GM23338 (cell line): Measurements from ENCODE around the gene SFMBT2. TPM values are rescaled to one million over a fixed set of nuclear protein-coding genes. Genes with fewer than 3 reads are reported as not detected.

Source experiments
- ATAC-seq: fragments of 200-7000 bp; cut with Tn5 transposase; 3 replicates; pipeline ENCODE4 v1.9.1; 2020
- DNase-seq: peaks from one replicate; pipeline ENCODE4 v3.0.0-alpha.2; 2015; ENCODE audit warnings: low spot score
- H2AFZ ChIP-seq: fragments of 200-600 bp; sonication (generic); 2 replicates; pipeline ENCODE4 v1.8.0; 2016; ENCODE audit warnings: antibody characterized with exemption, mild to moderate bottlenecking, moderate library complexity
- H3F3A ChIP-seq: fragments of 200-600 bp; sonication (generic); replicated peaks from 2 replicates; pipeline ENCODE4 v1.8.0; 2017; ENCODE audit warnings: antibody characterized with exemption, mixed run types, low read depth
- H3K27ac ChIP-seq: fragments of 200-600 bp; sonication (generic); 2 replicates; pipeline ENCODE4 v1.6.1; 2016; ENCODE audit warnings: low read depth
- H3K27me3 ChIP-seq: fragments of 200-600 bp; sonication (generic); 2 replicates; pipeline ENCODE4 v1.8.0; 2016; ENCODE audit warnings: mild to moderate bottlenecking, mixed run types, moderate library complexity; ENCODE audit not compliant: insufficient read depth
- H3K36me3 ChIP-seq: fragments of 200-600 bp; sonication (generic); 2 replicates; pipeline ENCODE4 v1.8.0; 2016; ENCODE audit warnings: mild to moderate bottlenecking; ENCODE audit not compliant: insufficient read depth
- H3K4me1 ChIP-seq: fragments of 200-600 bp; sonication (generic); 2 replicates; pipeline ENCODE4 v1.8.0; 2016; ENCODE audit warnings: mild to moderate bottlenecking, moderate library complexity; ENCODE audit not compliant: insufficient read depth
- H3K4me2 ChIP-seq: fragments of 200-600 bp; sonication (generic); 2 replicates; pipeline ENCODE4 v1.7.1; 2017; ENCODE audit warnings: mixed run types
- H3K4me3 ChIP-seq: fragments of 200-600 bp; sonication (generic); 2 replicates; pipeline ENCODE4 v1.6.1; 2016; ENCODE audit warnings: mixed run types
- H3K79me2 ChIP-seq: fragments of 200-600 bp; sonication (generic); replicated peaks from 2 replicates; pipeline ENCODE4 v1.8.0; 2017; ENCODE audit warnings: mild to moderate bottlenecking; ENCODE audit not compliant: insufficient read depth
- H3K9me2 ChIP-seq: fragments of 200-600 bp; sonication (generic); 2 replicates; pipeline ENCODE4 v1.8.0; 2017; ENCODE audit not compliant: insufficient read depth
- H4K20me1 ChIP-seq: fragments of 200-600 bp; sonication (generic); replicated peaks from 2 replicates; pipeline ENCODE4 v1.8.0; 2017; ENCODE audit warnings: mild to moderate bottlenecking; ENCODE audit not compliant: insufficient read depth
- H3K27ac Mint-ChIP-seq: 2 replicates; pipeline ENCODE4 v1.8.0; 2020; ENCODE audit warnings: inconsistent platforms, mild to moderate bottlenecking, moderate library complexity, mixed read lengths
- H3K27me3 Mint-ChIP-seq: 3 replicates; pipeline ENCODE4 v1.8.0; 2022; ENCODE audit warnings: low read depth, mild to moderate bottlenecking, moderate library complexity, mixed read lengths, inconsistent platforms; ENCODE audit not compliant: insufficient read depth, poor library complexity
- H3K36me3 Mint-ChIP-seq: 3 replicates; pipeline ENCODE4 v1.8.0; 2021; ENCODE audit warnings: low read depth, mild to moderate bottlenecking, inconsistent platforms, moderate library complexity, mixed read lengths
- H3K4me1 Mint-ChIP-seq: 3 replicates; pipeline ENCODE4 v1.8.0; 2020; ENCODE audit warnings: mild to moderate bottlenecking, inconsistent platforms, mixed read lengths
- H3K4me3 Mint-ChIP-seq: 3 replicates; pipeline ENCODE4 v1.8.0; 2021; ENCODE audit warnings: moderate library complexity, mild to moderate bottlenecking, inconsistent platforms, mixed read lengths
- H3K9me3 Mint-ChIP-seq: 3 replicates; pipeline ENCODE4 v1.8.0; 2020; ENCODE audit warnings: moderate library complexity, mild to moderate bottlenecking, inconsistent platforms, mixed read lengths
- CREB1 ChIP-seq: fragments of 250-450 bp; sonication (Bioruptor Pico); IDR thresholded peaks from 2 replicates; pipeline ENCODE4 v1.5.0; 2020; ENCODE audit warnings: low read depth, mild to moderate bottlenecking, moderate library complexity
- CTCF ChIP-seq, 2 experiments: fragments of 200-600 bp in 1 of 2; sonication (generic) in 1 of 2; conservative IDR thresholded peaks; 2 replicates each; pipeline versions ENCODE4 v1.5.1 to v1.6.1; 2016 to 2017; ENCODE audit warnings: antibody characterized with exemption in 2 of 2, low read depth in 2 of 2, mild to moderate bottlenecking in 2 of 2, moderate library complexity in 1 of 2
- JUNB ChIP-seq: IDR thresholded peaks from one replicate; pipeline ENCODE4 v1.6.1; 2016; ENCODE audit warnings: antibody characterized with exemption; ENCODE audit not compliant: unreplicated experiment
- POLR2AphosphoS5 ChIP-seq: IDR thresholded peaks from 2 replicates; pipeline ENCODE4 v1.6.1; 2016; ENCODE audit warnings: antibody characterized with exemption, low read depth
- REST ChIP-seq: IDR thresholded peaks from one replicate; pipeline ENCODE4 v1.6.1; 2018; ENCODE audit warnings: antibody characterized with exemption; ENCODE audit not compliant: unreplicated experiment
- ZNF114 ChIP-seq: fragments of 250-450 bp; sonication (Bioruptor Pico); IDR thresholded peaks from 2 replicates; pipeline ENCODE4 v1.5.0; 2020; ENCODE audit warnings: mild to moderate bottlenecking, moderate library complexity
- ZNF331 ChIP-seq: fragments of 250-450 bp; sonication (Bioruptor Pico); IDR thresholded peaks from 2 replicates; pipeline ENCODE4 v1.5.0; 2020; ENCODE audit warnings: low read depth, mild to moderate bottlenecking, moderate library complexity
- polyA plus RNA-seq: library from polyadenylated mRNA; unstranded; fragments of >200 nt; fragmentation: Nextera tagmentation; extraction: Ambion mirVana; gene quantifications from 2 replicates; pipeline ENCODE4 v1.2.1, GENCODE V29; 2016
- total RNA-seq: library from RNA; depleted of rRNA; stranded (reverse); fragments of >200 nt; shearing (Covaris generic); gene quantifications from 2 replicates; pipeline ENCODE4 v1.2.3, GENCODE V29; 2014

The SFMBT2 gene
- total and polyA plus RNA-seq, 2 experiments from 2014 or later = 2.7 to 6.7 TPM

GRCh38 chr10:7406712-7407333, 4.0 kb downstream of the SFMBT2 start:
- DNase-seq = peak; percentile 73
- Histone ChIP-seq H3K4me2 (peak overlapping the region; percentile 100), H3K27me3 (peaks cover 54% of the 10 kb centered on the region), H4K20me1 (peaks cover 7% of the 10 kb centered on the region; the same call in 1 of the 2 replicates), H3K4me3 (peak overlapping the region; percentile 96), H2AFZ (peak overlapping the region; percentile 94), H3K79me2 (peaks cover 67% of the 10 kb centered on the region), H3F3A (peaks cover 7% of the 10 kb centered on the region; the same call in 1 of the 2 replicates), H3K36me3 (no peaks in the 10 kb centered on the region), H3K27ac (no peak overlapping the region), H3K9me2 (no peaks in the 10 kb centered on the region), H3K4me1 (peaks cover 26% of the 10 kb centered on the region)
- Mint-ChIP-seq H3K4me1 (peaks cover 31% of the 10 kb centered on the region; the same call in 2 of the 3 replicates), H3K27me3 (peaks cover 51% of the 10 kb centered on the region), H3K36me3 (no peaks in the 10 kb centered on the region; the same call in 2 of the 3 replicates), H3K27ac (no peak overlapping the region), H3K9me3 (peaks cover 2% of the 10 kb centered on the region; the same call in 1 of the 3 replicates), H3K4me3 (peak overlapping the region; percentile 89)
- TF ChIP-seq POLR2AphosphoS5 (no peak), ZNF114 (CRISPR knock-in tag) (no peak)
- no peak for ATAC-seq

- Mint-ChIP-seq H3K4me3 (no peak overlapping the region), H3K27ac (no peak overlapping the region), H3K4me1 (peaks cover 31% of the 10 kb centered on the region; the same call in 2 of the 3 replicates), H3K9me3 (peaks cover 2% of the 10 kb centered on the region; the same call in 1 of the 3 replicates), H3K36me3 (no peaks in the 10 kb centered on the region; the same call in 2 of the 3 replicates), H3K27me3 (peaks cover 42% of the 10 kb centered on the region)
- no peak overlapping the region for H2AFZ ChIP-seq
- H3K27me3 ChIP-seq = peaks cover 46% of the 10 kb centered on the region
- H4K20me1 ChIP-seq = peaks cover 7% of the 10 kb centered on the region; the same call in 1 of the 2 replicates
- no peak overlapping the region for H3K4me3 ChIP-seq
- ATAC-seq (no peak), DNase-seq (no peak)
- H3K36me3 ChIP-seq = no peaks in the 10 kb centered on the region
- H3K27ac ChIP-seq = no peak overlapping the region
- no peaks in the 10 kb centered on the region for H3K9me2 ChIP-seq
- TF ChIP-seq ZNF114 (CRISPR knock-in tag) = no peak
- peak overlapping the region; percentile 48; the same call in 1 of the 2 replicates for H3K4me2 ChIP-seq
- peaks cover 7% of the 10 kb centered on the region; the same call in 1 of the 2 replicates for H3F3A ChIP-seq
- peaks cover 74% of the 10 kb centered on the region for H3K79me2 ChIP-seq
- peaks cover 26% of the 10 kb centered on the region for H3K4me1 ChIP-seq
Measured at GRCh38 chr10:7405637-7406036, 5.2 kb downstream of the SFMBT2 start.

- H3K9me2 ChIP-seq = no peaks in the 10 kb centered on the region
- peaks cover 29% of the 10 kb centered on the region for H3K27me3 ChIP-seq
- no peak overlapping the region for H3K27ac Mint-ChIP-seq
- peaks cover 7% of the 10 kb centered on the region; the same call in 1 of the 2 replicates for H4K20me1 ChIP-seq
- no peaks in the 10 kb centered on the region for H3K36me3 ChIP-seq
- peaks cover 22% of the 10 kb centered on the region; the same call in 2 of the 3 replicates for H3K4me1 Mint-ChIP-seq
- no peak overlapping the region for H3K4me3 Mint-ChIP-seq
- peaks cover 20% of the 10 kb centered on the region for H3K4me1 ChIP-seq
- no peaks in the 10 kb centered on the region; the same call in 2 of the 3 replicates for H3K36me3 Mint-ChIP-seq
- no peak for DNase-seq
- H3K27me3 Mint-ChIP-seq = peaks cover 25% of the 10 kb centered on the region
- TF ChIP-seq CTCF (conservative IDR thresholded peaks at IDR 0.05; ENCODE audit: low read depth in 2 of 2) (no peak), CREB1 (CRISPR knock-in tag) (no peak), POLR2AphosphoS5 (no peak), JUNB (no peak), ZNF114 (CRISPR knock-in tag) (no peak), REST (no peak), ZNF331 (CRISPR knock-in tag) (no peak)
- no peaks in the 10 kb centered on the region for H3F3A ChIP-seq
- H3K4me3 ChIP-seq = no peak overlapping the region
- no peak overlapping the region for H2AFZ ChIP-seq
- H3K27ac ChIP-seq = no peak overlapping the region
- H3K79me2 ChIP-seq = peaks cover 84% of the 10 kb centered on the region
- H3K9me3 Mint-ChIP-seq = peaks cover under 1% of the 10 kb centered on the region; the same call in 1 of the 3 replicates
- no peak overlapping the region for H3K4me2 ChIP-seq
- ATAC-seq = no peak
Measured at GRCh38 chr10:7403620-7404019, 7.2 kb downstream of the SFMBT2 start.
